Fibroblast of lung (primary cell): Measurements from ENCODE around the gene SIKE1. TPM values are rescaled to one million over a fixed set of nuclear protein-coding genes. Genes with fewer than 3 reads are reported as not detected.
A peak's percentile ranks its signal among the peaks of the same experiment; 100 is the strongest.

Experiments
- DNase-seq, 2 donors: peaks; one replicate each; pipeline versions ENCODE4 v3.0.0 to v3.0.0-alpha.2; 2010; ENCODE audit warnings: low read depth in 2 of 2
- H2AFZ ChIP-seq: 2 replicates; pipeline ENCODE4 v1.5.1; 2012; ENCODE audit warnings: low read length, control low read depth, inconsistent platforms
- H3K27ac ChIP-seq: 2 replicates; pipeline ENCODE4 v1.5.1; 2011; ENCODE audit warnings: low read length, control low read depth; ENCODE audit not compliant: insufficient read depth
- H3K27me3 ChIP-seq: 2 replicates; pipeline ENCODE4 v1.5.1; 2011; ENCODE audit warnings: mild to moderate bottlenecking, low read length; ENCODE audit not compliant: control insufficient read depth, insufficient read depth
- H3K36me3 ChIP-seq: 2 replicates; pipeline ENCODE4 v1.5.1; 2011; ENCODE audit warnings: low read length; ENCODE audit not compliant: control insufficient read depth, insufficient read depth
- H3K4me1 ChIP-seq: 2 replicates; pipeline ENCODE4 v1.5.1; 2011; ENCODE audit warnings: low read length; ENCODE audit not compliant: control insufficient read depth, insufficient read depth; ENCODE audit errors: extremely low read depth
- H3K4me2 ChIP-seq: 2 replicates; pipeline ENCODE4 v1.5.1; 2011; ENCODE audit warnings: low read length, control low read depth; ENCODE audit not compliant: insufficient read depth; ENCODE audit errors: extremely low read depth
- H3K4me3 ChIP-seq, 4 experiments: fragments of 200-600 bp in 1 of 4; sonication (generic) in 1 of 4; replicated peaks in 1 of 4; 2 replicates each; pipeline ENCODE4 v1.5.1; 2011 to 2016; ENCODE audit warnings: low read length in 4 of 4, low read depth in 3 of 4, mild to moderate bottlenecking in 3 of 4, control low read depth in 2 of 4, inconsistent platforms in 1 of 4, mixed read lengths in 1 of 4; ENCODE audit not compliant: insufficient read depth in 1 of 4; ENCODE audit errors: control extremely low read depth in 1 of 4
- H3K79me2 ChIP-seq: 2 replicates; pipeline ENCODE4 v1.5.1; 2012; ENCODE audit warnings: mild to moderate bottlenecking, low read length, inconsistent platforms; ENCODE audit not compliant: control insufficient read depth, insufficient read depth
- H3K9ac ChIP-seq: 2 replicates; pipeline ENCODE4 v1.5.1; 2011; ENCODE audit warnings: mild to moderate bottlenecking, low read length, control low read depth; ENCODE audit not compliant: insufficient read depth
- H3K9me3 ChIP-seq: 2 replicates; pipeline ENCODE4 v1.5.1; 2012; ENCODE audit warnings: low read depth, low read length; ENCODE audit not compliant: control insufficient read depth, insufficient read depth
- H4K20me1 ChIP-seq: 2 replicates; pipeline ENCODE4 v1.5.1; 2011; ENCODE audit warnings: low read length; ENCODE audit not compliant: control insufficient read depth, insufficient read depth; ENCODE audit errors: extremely low read depth
- EZH2 ChIP-seq: IDR thresholded peaks from 2 replicates; pipeline ENCODE4 v1.5.1; 2012; ENCODE audit warnings: low read length, control low read depth, mild to moderate bottlenecking; ENCODE audit errors: missing control alignments
- polyA plus RNA-seq, 2 donors: library from polyadenylated mRNA; depleted of rRNA in 1 of 2; stranded (reverse) in 1 of 2; unstranded in 1 of 2; fragments of >200 nt; gene quantifications; 2 replicates each; pipeline ENCODE4 v1.2.1, GENCODE V29; 2011 to 2012; ENCODE audit warnings: missing spikeins in 1 of 2
- total RNA-seq: library from RNA; depleted of rRNA; stranded (reverse); fragments of >200 nt; gene quantifications from 2 replicates; pipeline ENCODE4 v1.2.1, GENCODE V29; 2014
- TF ChIP-seq, protein P1 (sequence below), 2 donors: IDR thresholded peaks in 1 of 2; conservative IDR thresholded peaks in 1 of 2; 1 replicate in 1 of 2; 2 replicates in 1 of 2; pipeline ENCODE4 v1.5.1; 2011 to 2012; ENCODE audit warnings: low read length in 2 of 2, control low read depth in 1 of 2, inconsistent platforms in 1 of 2, low read depth in 1 of 2, mild to moderate bottlenecking in 1 of 2

The SIKE1 gene
- total and polyA plus RNA-seq, 2 donors (not counting 1 experiment from before 2014, with no cell fraction given) = 48.8 to 69.5 TPM

DNA sequence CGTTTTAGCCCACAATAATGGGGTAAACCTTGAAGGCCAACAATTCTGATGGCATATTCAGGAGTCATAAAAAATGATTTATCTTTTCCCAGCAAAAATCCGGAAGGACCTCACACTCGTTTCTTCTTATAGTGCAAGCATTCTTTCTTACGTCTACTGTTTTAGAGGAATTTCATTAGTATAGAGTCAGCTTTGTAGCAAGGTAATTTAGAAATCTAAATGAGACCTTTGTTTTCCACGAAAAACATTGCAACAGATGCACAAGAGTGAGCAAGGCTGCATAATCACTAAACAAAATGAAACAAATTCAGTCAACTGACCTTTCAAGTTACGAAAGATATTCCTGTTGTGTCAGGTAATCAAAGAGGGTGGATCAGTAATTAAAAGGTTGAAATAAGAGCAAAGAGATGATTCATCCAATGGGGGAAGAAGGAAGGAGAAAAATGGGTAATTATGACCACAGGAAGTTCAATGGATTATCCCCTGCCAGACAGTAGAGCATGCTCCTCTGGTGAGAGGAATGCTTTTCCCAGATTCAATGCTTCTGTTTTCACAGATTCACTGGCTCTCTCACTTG lies 22.1 kb downstream of the SIKE1 start:
- Histone ChIP-seq H3K4me2 (peak overlapping the region; percentile 84), H3K27ac (peak overlapping the region; percentile 100), H3K4me1 (peaks cover 3% of the 10 kb centered on the region), H4K20me1 (peaks cover 13% of the 10 kb centered on the region), H3K27me3 (no peaks in the 10 kb centered on the region), H3K4me3 (peak overlapping the region; percentile 95 to 100 (median 100)), H3K9ac (peak overlapping the region; percentile 100), H3K36me3 (no peaks in the 10 kb centered on the region), H3K9me3 (no peaks in the 10 kb centered on the region), H3K79me2 (peaks cover 44% of the 10 kb centered on the region), H2AFZ (peak overlapping the region; percentile 91)
- DNase-seq = peak in 1 of 2 donors; percentile 46
- TF ChIP-seq, protein P1, sequence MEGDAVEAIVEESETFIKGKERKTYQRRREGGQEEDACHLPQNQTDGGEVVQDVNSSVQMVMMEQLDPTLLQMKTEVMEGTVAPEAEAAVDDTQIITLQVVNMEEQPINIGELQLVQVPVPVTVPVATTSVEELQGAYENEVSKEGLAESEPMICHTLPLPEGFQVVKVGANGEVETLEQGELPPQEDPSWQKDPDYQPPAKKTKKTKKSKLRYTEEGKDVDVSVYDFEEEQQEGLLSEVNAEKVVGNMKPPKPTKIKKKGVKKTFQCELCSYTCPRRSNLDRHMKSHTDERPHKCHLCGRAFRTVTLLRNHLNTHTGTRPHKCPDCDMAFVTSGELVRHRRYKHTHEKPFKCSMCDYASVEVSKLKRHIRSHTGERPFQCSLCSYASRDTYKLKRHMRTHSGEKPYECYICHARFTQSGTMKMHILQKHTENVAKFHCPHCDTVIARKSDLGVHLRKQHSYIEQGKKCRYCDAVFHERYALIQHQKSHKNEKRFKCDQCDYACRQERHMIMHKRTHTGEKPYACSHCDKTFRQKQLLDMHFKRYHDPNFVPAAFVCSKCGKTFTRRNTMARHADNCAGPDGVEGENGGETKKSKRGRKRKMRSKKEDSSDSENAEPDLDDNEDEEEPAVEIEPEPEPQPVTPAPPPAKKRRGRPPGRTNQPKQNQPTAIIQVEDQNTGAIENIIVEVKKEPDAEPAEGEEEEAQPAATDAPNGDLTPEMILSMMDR (conservative IDR thresholded peaks at IDR 0.05 in 1 of 2, IDR thresholded peaks at IDR 0.05 in 1 of 2; ENCODE audit: low read depth in 1 of 2, low read length in 2 of 2) = no peak
- TF ChIP-seq EZH2 = no peak

DNA sequence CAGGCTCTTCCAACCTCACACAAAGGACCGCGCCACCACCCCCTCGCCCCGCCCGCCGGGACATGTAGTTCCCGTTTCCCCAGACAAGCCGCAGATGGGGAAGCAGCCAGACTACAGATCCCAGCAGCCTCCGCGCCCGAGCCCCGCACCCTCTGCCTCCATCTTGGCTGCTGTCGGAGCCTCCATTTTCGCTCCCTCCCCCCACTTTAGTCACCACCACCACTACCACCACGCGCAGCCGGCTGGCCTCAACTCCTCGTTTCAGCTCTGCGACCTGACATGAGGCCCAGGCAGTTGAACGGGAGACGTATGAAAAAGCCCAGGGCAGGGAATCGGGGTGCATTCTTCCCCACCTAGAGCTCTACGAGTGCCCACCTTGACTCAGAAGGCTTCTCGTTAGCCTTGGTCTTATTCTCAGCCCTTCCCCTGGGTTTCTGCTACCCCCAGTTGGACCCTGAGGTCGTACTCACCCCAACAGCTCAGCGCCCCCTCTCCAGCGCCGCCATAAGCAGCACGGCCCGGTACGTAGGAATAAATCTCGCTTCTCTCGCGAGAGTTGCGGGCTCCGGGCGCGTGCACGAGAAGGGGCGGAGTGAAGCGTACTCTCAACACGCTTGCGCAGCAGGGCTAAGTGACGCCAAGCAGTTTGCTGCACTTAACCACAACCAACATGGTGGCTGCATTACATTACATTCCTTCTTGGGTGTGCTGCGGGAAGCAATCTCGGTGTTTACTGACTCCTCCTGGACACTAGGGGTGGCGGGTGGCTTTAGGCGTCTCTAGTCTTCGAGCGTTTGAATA lies 22.8 kb downstream of the SIKE1 start, which contains the start of gene CSDE1:
Gene CSDE1, minus strand, starts transcription at position 530 of the 801 bp plus-strand sequence. CDS start 18,094 bp downstream, outside the sequence.
- H3K4me3 ChIP-seq = peak within 1 kb of the TSS; percentile 95 to 100 (median 100)
- peak within 1 kb of the TSS; percentile 98 for H3K4me2 ChIP-seq
- peak within 1 kb of the TSS; percentile 100 for H3K9ac ChIP-seq
- peaks cover 51% of the 10 kb centered on the region for H3K79me2 ChIP-seq
- TF ChIP-seq, protein P1 (conservative IDR thresholded peaks at IDR 0.05 in 1 of 2, IDR thresholded peaks at IDR 0.05 in 1 of 2; ENCODE audit: low read depth in 1 of 2, low read length in 2 of 2) = peak; percentile 16 to 45
- no peak for TF ChIP-seq EZH2
- no peaks in the 10 kb centered on the region for H3K9me3 ChIP-seq
- H3K36me3 ChIP-seq = no peaks in the 10 kb centered on the region
- peaks cover 3% of the 10 kb centered on the region for H3K4me1 ChIP-seq
- peak; percentile 97 to 99 for DNase-seq
- H3K27ac ChIP-seq = peak within 1 kb of the TSS; percentile 100
- H4K20me1 ChIP-seq = peaks cover 16% of the 10 kb centered on the region
- no peaks in the 10 kb centered on the region for H3K27me3 ChIP-seq
- H2AFZ ChIP-seq = peak within 1 kb of the TSS; percentile 91

DNA sequence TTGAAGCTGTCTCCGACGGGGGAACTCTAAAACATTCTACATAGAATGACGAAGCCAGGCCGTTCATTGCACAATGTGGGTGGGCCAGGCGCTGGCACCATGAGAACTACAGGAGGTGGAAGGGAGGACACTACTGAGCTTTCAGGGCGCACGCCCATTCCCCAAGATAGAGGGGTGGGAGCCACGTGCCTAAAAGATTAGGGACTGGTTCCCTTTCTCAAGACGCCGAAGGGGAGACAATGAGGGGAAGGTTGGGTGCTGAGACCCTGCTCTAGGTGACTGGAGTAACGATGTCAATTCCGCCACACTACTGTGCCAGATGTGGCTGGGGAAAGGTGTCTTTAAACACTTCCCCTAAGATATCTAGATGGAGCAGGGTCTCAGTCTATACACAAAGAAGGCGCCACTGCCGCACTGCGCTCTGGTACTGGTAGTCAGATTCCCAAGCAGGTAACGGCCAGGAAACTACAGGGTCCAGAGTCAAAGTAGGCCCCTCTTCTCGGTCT lies 23.5 kb downstream of the SIKE1 start:
- peaks cover 16% of the 10 kb centered on the region for H4K20me1 ChIP-seq
- peak overlapping the region; percentile 98 for H3K4me2 ChIP-seq
- H3K9ac ChIP-seq = peak overlapping the region; percentile 100
- H3K79me2 ChIP-seq = peaks cover 58% of the 10 kb centered on the region
- no peaks in the 10 kb centered on the region for H3K36me3 ChIP-seq
- DNase-seq = peak; percentile 57
- H2AFZ ChIP-seq = no peak overlapping the region
- peaks cover 3% of the 10 kb centered on the region for H3K4me1 ChIP-seq
- peak overlapping the region; percentile 100 for H3K27ac ChIP-seq
- no peaks in the 10 kb centered on the region for H3K27me3 ChIP-seq
- H3K4me3 ChIP-seq = peak overlapping the region; percentile 95 to 100 (median 100)
- TF ChIP-seq, protein P1 (conservative IDR thresholded peaks at IDR 0.05 in 1 of 2, IDR thresholded peaks at IDR 0.05 in 1 of 2; ENCODE audit: low read depth in 1 of 2, low read length in 2 of 2) = no peak
- no peak for TF ChIP-seq EZH2
- no peaks in the 10 kb centered on the region for H3K9me3 ChIP-seq
